Activated CD8-positive, alpha-beta memory T cell treated with anti-CD3 and anti-CD28 coated beads, Interleukin-2, amount 50 U/mL, for 48 hours (primary cell): ENCODE data around the gene SLC1A1.
"Not testable (repeated sequence)": the region's sequence is repeated elsewhere in the genome, so short reads cannot be mapped to it uniquely, and the experiment has no call there.

Experiments
- DNase-seq: peaks from one replicate; pipeline ENCODE4 v3.0.0-alpha.2; 2020

SLC1A1 gene

GRCh38 chr9:4507306-4508130 is 17.2 kb downstream of the SLC1A1 start:
- no peak for DNase-seq

GRCh38 chr9:4508246-4508906 is 18.1 kb downstream of the SLC1A1 start:
- DNase-seq = no peak

GRCh38 chr9:4508907-4509589 is 18.8 kb downstream of the SLC1A1 start:
- no peak for DNase-seq

GRCh38 chr9:4509590-4509984 is 19.3 kb downstream of the SLC1A1 start:
- DNase-seq = no peak

GRCh38 chr9:4510546-4511322 is 20.5 kb downstream of the SLC1A1 start:
- no peak for DNase-seq

- no peak for DNase-seq
These were observed 24.2 kb downstream of the SLC1A1 start for GRCh38 chr9:4514252-4515128.

GRCh38 chr9:4515958-4516375 is 25.7 kb downstream of the SLC1A1 start:
- DNase-seq = no peak

- DNase-seq = no peak
These were observed 27.0 kb downstream of the SLC1A1 start for GRCh38 chr9:4517274-4517673.

GRCh38 chr9:4519604-4520003 is 29.3 kb downstream of the SLC1A1 start:
- no peak for DNase-seq

GRCh38 chr9:4520055-4520454 is 29.8 kb downstream of the SLC1A1 start:
- DNase-seq = no peak

- DNase-seq = no peak
These were observed 40.1 kb downstream of the SLC1A1 start for GRCh38 chr9:4530375-4530774.

- DNase-seq = not testable (repeated sequence)
These were observed 40.6 kb downstream of the SLC1A1 start for GRCh38 chr9:4530831-4531230.

- DNase-seq = not testable (repeated sequence)
These were observed 41.1 kb downstream of the SLC1A1 start for GRCh38 chr9:4531355-4531754.

GRCh38 chr9:4533881-4534280 is 43.6 kb downstream of the SLC1A1 start:
- DNase-seq = not testable (repeated sequence)

GRCh38 chr9:4536196-4536595 is 45.9 kb downstream of the SLC1A1 start:
- not testable (repeated sequence) for DNase-seq

- DNase-seq = no peak
These were observed 47.3 kb downstream of the SLC1A1 start for GRCh38 chr9:4537581-4537980.

GRCh38 chr9:4538107-4538506 is 47.8 kb downstream of the SLC1A1 start:
- no peak for DNase-seq

GRCh38 chr9:4538621-4539020 is 48.4 kb downstream of the SLC1A1 start:
- no peak for DNase-seq

- no peak for DNase-seq
These were observed 50.2 kb downstream of the SLC1A1 start for GRCh38 chr9:4540425-4540824.

GRCh38 chr9:4541281-4541680 is 51.0 kb downstream of the SLC1A1 start:
- DNase-seq = no peak

GRCh38 chr9:4541856-4542255 is 51.6 kb downstream of the SLC1A1 start:
- DNase-seq = no peak

GRCh38 chr9:4544714-4545113 is 54.4 kb downstream of the SLC1A1 start:
- not testable (repeated sequence) for DNase-seq
